H1 (cell line): ENCODE data around the gene KCNK13. TPM values are rescaled to one million over a fixed set of nuclear protein-coding genes. Genes with fewer than 3 reads are reported as not detected.

Experiments
- CTCF ChIA-PET: fragments of 300-600 bp; sonication (Branson Sonifier 250); formaldehyde crosslinking; loops from one replicate; lab custom pipeline; 2021; ENCODE audit not compliant: partially characterized antibody; lab: Charles Lee
- POLR2A ChIA-PET: fragments of 300-600 bp; sonication (Branson Sonifier 250); formaldehyde crosslinking; loops from one replicate; lab custom pipeline; 2021; ENCODE audit warnings: inconsistent platforms; ENCODE audit not compliant: partially characterized antibody; lab: Charles Lee
- DNase-seq, 2 experiments: peaks; one replicate each; pipeline versions ENCODE4 v3.0.0 to v3.0.0-alpha.2; 2010 to 2022; ENCODE audit warnings: low spot score in 2 of 2, low read depth in 1 of 2, mixed read lengths in 1 of 2
- FAIRE-seq: peaks from 2 replicates; lab custom pipeline; 2011; peaks lifted over from hg19 to GRCh38; lab: Jason Lieb, UNC
- H2AFZ ChIP-seq: 2 replicates; pipeline ENCODE4 v1.8.1; 2012; ENCODE audit warnings: low read length, inconsistent platforms
- H2AK5ac ChIP-seq: 2 replicates; pipeline ENCODE4 v1.6.1; 2013; ENCODE audit warnings: low read depth, low read length
- H2BK120ac ChIP-seq: replicated peaks from 2 replicates; pipeline ENCODE3; 2013; ENCODE audit warnings: low read depth, low read length, inconsistent platforms
- H2BK12ac ChIP-seq: 2 replicates; pipeline ENCODE4 v1.6.1; 2013; ENCODE audit warnings: low read depth, low read length
- H2BK15ac ChIP-seq: 2 replicates; pipeline ENCODE4 v1.6.1; 2013; ENCODE audit warnings: low read length
- H2BK20ac ChIP-seq: 2 replicates; pipeline ENCODE4 v1.6.1; 2013; ENCODE audit warnings: low read length
- H2BK5ac ChIP-seq: 2 replicates; pipeline ENCODE4 v1.6.1; 2013; ENCODE audit warnings: low read depth, low read length
- H3K14ac ChIP-seq: 2 replicates; pipeline ENCODE4 v1.6.1; 2013; ENCODE audit warnings: inconsistent platforms; ENCODE audit not compliant: insufficient read length
- H3K18ac ChIP-seq: 2 replicates; pipeline ENCODE4 v1.6.1; 2013; ENCODE audit warnings: low read length; ENCODE audit errors: extremely low read depth
- H3K23ac ChIP-seq: 2 replicates; pipeline ENCODE4 v1.6.1; 2013; ENCODE audit warnings: inconsistent platforms; ENCODE audit not compliant: insufficient read length
- H3K23me2 ChIP-seq: 2 replicates; pipeline ENCODE4 v1.6.1; 2013; ENCODE audit warnings: low read depth, low read length
- H3K27ac ChIP-seq: 2 replicates; pipeline ENCODE4 v1.6.1; 2011; ENCODE audit warnings: low read depth, low read length, inconsistent platforms
- H3K27me3 ChIP-seq, 4 experiments: replicated peaks in 1 of 4; 1 replicate in 1 of 4; 2 replicates in 3 of 4; pipeline versions ENCODE4 v1.6.1 to v1.8.1; 2011 to 2013; ENCODE audit warnings: low read length in 3 of 4, mild to moderate bottlenecking in 3 of 4, inconsistent platforms in 2 of 4, mixed read lengths in 2 of 4, moderate library complexity in 1 of 4; ENCODE audit not compliant: control insufficient read depth in 3 of 4, insufficient read depth in 3 of 4; ENCODE audit errors: extremely low read depth in 1 of 4
- H3K36me3 ChIP-seq, 4 experiments: 2 replicates each; pipeline versions ENCODE4 v1.6.1 to v1.8.1; 2011 to 2013; ENCODE audit warnings: mild to moderate bottlenecking in 4 of 4, low read length in 3 of 4, moderate library complexity in 2 of 4, control low read depth in 1 of 4, inconsistent platforms in 1 of 4; ENCODE audit not compliant: insufficient read depth in 4 of 4, control insufficient read depth in 2 of 4
- H3K4ac ChIP-seq: replicated peaks from 2 replicates; pipeline ENCODE3; 2013; ENCODE audit warnings: low read length, low read depth, mixed read lengths, inconsistent platforms; ENCODE audit not compliant: insufficient read length
- H3K4me1 ChIP-seq, 4 experiments: replicated peaks in 1 of 4; 1 replicate in 1 of 4; 2 replicates in 3 of 4; pipeline versions ENCODE4 v1.6.1 to v1.8.1; 2011 to 2013; ENCODE audit warnings: low read length in 3 of 4, inconsistent platforms in 2 of 4, mixed read lengths in 1 of 4; ENCODE audit not compliant: insufficient read depth in 4 of 4, control insufficient read depth in 3 of 4
- H3K4me2 ChIP-seq, 2 experiments: 2 replicates each; pipeline versions ENCODE4 v1.6.1 to v1.8.1; 2011 to 2013; ENCODE audit warnings: low read depth in 2 of 2, low read length in 2 of 2, control low read depth in 1 of 2, inconsistent platforms in 1 of 2, mild to moderate bottlenecking in 1 of 2; ENCODE audit not compliant: insufficient read depth in 1 of 2
- H3K4me3 ChIP-seq, 4 experiments: fragments of 200-600, 300-600 bp in 1 of 4; sonication (generic), shearing (Covaris generic), sonication (Bioruptor Twin) in 1 of 4; 2 replicates each; pipeline versions ENCODE4 v1.5.1 to v1.8.1; 2011 to 2016; ENCODE audit warnings: low read length in 4 of 4, low read depth in 3 of 4, control low read depth in 2 of 4, inconsistent platforms in 2 of 4, mild to moderate bottlenecking in 2 of 4, mixed read lengths in 1 of 4, moderate library complexity in 1 of 4; ENCODE audit not compliant: insufficient read depth in 2 of 4; ENCODE audit errors: extremely low read depth in 1 of 4
- H3K56ac ChIP-seq: replicated peaks from 2 replicates; pipeline ENCODE3; 2013; ENCODE audit warnings: low read depth, mild to moderate bottlenecking, mixed read lengths, low read length, inconsistent platforms; ENCODE audit not compliant: insufficient read length
- H3K79me1 ChIP-seq: 2 replicates; pipeline ENCODE4 v1.6.1; 2013; ENCODE audit warnings: low read depth, low read length, control low read depth
- H3K79me2 ChIP-seq, 2 experiments: 2 replicates each; pipeline versions ENCODE4 v1.6.1 to v1.8.1; 2012 to 2013; ENCODE audit warnings: low read length in 2 of 2, mild to moderate bottlenecking in 2 of 2, inconsistent platforms in 1 of 2; ENCODE audit not compliant: insufficient read depth in 2 of 2, control insufficient read depth in 1 of 2
- H3K9ac ChIP-seq, 4 experiments: replicated peaks in 1 of 4; 1 replicate in 1 of 4; 2 replicates in 3 of 4; pipeline versions ENCODE4 v1.6.1 to v1.8.1; 2011 to 2013; ENCODE audit warnings: low read depth in 3 of 4, low read length in 3 of 4, control low read depth in 2 of 4, mild to moderate bottlenecking in 2 of 4, moderate library complexity in 2 of 4, inconsistent platforms in 1 of 4; ENCODE audit errors: extremely low read depth in 1 of 4
- H3K9me3 ChIP-seq, 2 experiments: 2 replicates each; pipeline versions ENCODE4 v1.6.1 to v1.8.1; 2012 to 2013; ENCODE audit warnings: mild to moderate bottlenecking in 2 of 2, moderate library complexity in 2 of 2, control low read depth in 1 of 2, inconsistent platforms in 1 of 2, low read depth in 1 of 2, low read length in 1 of 2, mixed read lengths in 1 of 2; ENCODE audit not compliant: insufficient read depth in 2 of 2
- H4K20me1 ChIP-seq, 2 experiments: replicated peaks in 1 of 2; 2 replicates each; pipeline versions ENCODE3 to v1.8.1; 2011 to 2013; ENCODE audit warnings: inconsistent platforms in 2 of 2, low read length in 2 of 2, mild to moderate bottlenecking in 1 of 2; ENCODE audit not compliant: insufficient read depth in 2 of 2, control insufficient read depth in 1 of 2
- H4K5ac ChIP-seq: 2 replicates; pipeline ENCODE4 v1.6.1; 2013; ENCODE audit warnings: low read length, low read depth, mixed read lengths, inconsistent platforms; ENCODE audit not compliant: insufficient read length
- H4K8ac ChIP-seq: 2 replicates; pipeline ENCODE4 v1.8.0; 2013; ENCODE audit warnings: mild to moderate bottlenecking, moderate library complexity, low read length, inconsistent platforms; ENCODE audit not compliant: insufficient read depth; ENCODE audit errors: extremely low read depth
- H4K91ac ChIP-seq: replicated peaks from 2 replicates; pipeline ENCODE3; 2013; ENCODE audit warnings: low read length, mixed read lengths, inconsistent platforms; ENCODE audit not compliant: insufficient read length
- WGBS, 2 experiments: shearing (Covaris generic) in 1 of 2; methylation state at CpG; one replicate each; pipeline versions ENCODE4 v1.1.6 to v1.1.7; 2013 to 2015; ENCODE audit warnings: low lambda C conversion rate in 2 of 2, mixed read lengths in 2 of 2, inconsistent platforms in 1 of 2, low coverage in 1 of 2, missing lambda C conversion rate in 1 of 2; ENCODE audit not compliant: insufficient replicate concordance in 2 of 2, insufficient coverage in 1 of 2, insufficient read length in 1 of 2; ENCODE audit errors: extremely low coverage in 1 of 2, missing lambda C conversion rate in 1 of 2; 5-methylcytosine and 5-hydroxymethylcytosine counted together
- polyA plus RNA-seq, 7 experiments: library from polyadenylated mRNA; depleted of rRNA in 3 of 7; stranded (reverse) in 5 of 7; unstranded in 2 of 7; fragments of >200 nt in 5 of 7; fragments of 200-250 nt in 2 of 7; gene quantifications; 1 replicate in 5 of 7; 2 replicates in 1 of 7; 4 replicates in 1 of 7; pipeline versions ENCODE4 v1.2.1 to v1.2.3, GENCODE V29; 2011 to 2013; ENCODE audit warnings: missing spikeins in 2 of 7, mixed read lengths in 2 of 7
- total RNA-seq: library from RNA; stranded (reverse); fragmentation: NEBNext Ultra II Directional; extraction: Animal tissue kit (Norgen Biotek cat#: 25700); gene quantifications from 2 replicates; pipeline ENCODE4 v1.2.1, GENCODE V29; 2021

KCNK13 gene
- total and polyA plus RNA-seq, 2 of the 8 experiments (the other 6 are each of a cell fraction or from before 2014, with no cell fraction given) = 0.39 to 0.48 TPM

DNA sequence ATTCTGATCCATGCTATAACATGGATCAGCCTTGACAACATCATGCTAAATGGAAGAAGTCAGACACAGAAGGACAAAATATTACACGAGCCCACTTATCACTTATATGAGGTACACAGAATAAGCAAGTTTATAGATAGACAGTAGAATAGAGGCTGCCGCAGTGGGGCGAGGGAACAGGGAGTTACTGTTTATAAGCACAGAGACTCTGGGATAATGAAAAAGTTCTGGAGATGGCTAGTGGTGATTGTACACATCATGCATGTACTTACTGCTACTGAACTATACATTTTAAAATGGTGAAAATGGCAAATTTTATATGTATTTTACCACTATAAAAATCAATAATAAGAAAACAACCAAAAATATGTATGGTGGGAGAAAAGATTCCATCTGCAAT lies 99.3 kb downstream of the KCNK13 start:
- FAIRE-seq = no peak
- Histone ChIP-seq H2AFZ (no peak overlapping the region), H2AK5ac (no peak overlapping the region), H3K79me1 (no peaks in the 10 kb centered on the region), H4K5ac (no peak overlapping the region), H4K91ac (no peak overlapping the region), H3K27me3 (no peaks in the 10 kb centered on the region), H3K4ac (no peak overlapping the region), H3K4me3 (no peak overlapping the region), H3K4me1 (peaks cover 0 to 3% (median 0%) of the 10 kb centered on the region in 4 experiments; a peak in 1 of 7 replicates), H3K23me2 (no peaks in the 10 kb centered on the region), H4K8ac (no peak overlapping the region), H2BK20ac (no peak overlapping the region), H2BK120ac (no peak overlapping the region), H2BK15ac (no peak overlapping the region), H4K20me1 (no peaks in the 10 kb centered on the region), H3K4me2 (no peak overlapping the region), H3K27ac (no peak overlapping the region), H3K56ac (no peak overlapping the region), H2BK5ac (no peak overlapping the region), H2BK12ac (no peak overlapping the region), H3K36me3 (no peaks in the 10 kb centered on the region), H3K14ac (no peak overlapping the region), H3K79me2 (no peaks in the 10 kb centered on the region), H3K9ac (no peak overlapping the region), H3K9me3 (no peaks in the 10 kb centered on the region), H3K23ac (no peak overlapping the region), H3K18ac (no peak overlapping the region)
- DNase-seq = no peak
- POLR2A ChIA-PET = no interaction called here
- 87% methylated on average over 3 of the region's 3 CpGs; no CpG with 5 or more reads in 1 of the 2 experiments for WGBS, 2 experiments
- CTCF ChIA-PET = no interaction called here
